GM12878 (cell line): ENCODE results near the gene HUS1B. TPM values are rescaled to one million over a fixed set of nuclear protein-coding genes. Genes with fewer than 3 reads are reported as not detected.

ENCODE experiments used
- ATAC-seq: fragments of 200-7000 bp; cut with Tn5 transposase; 3 replicates; pipeline ENCODE4 v1.9.1; 2020; ENCODE audit warnings: mild to moderate bottlenecking, moderate library complexity
- BruUV-seq: library from RNA; stranded (reverse); fragments of 400-500 nt; replicated peaks from 2 replicates; lab custom pipeline; 2021; lab: Mats Ljungman, UMichigan
- CTCF ChIA-PET: fragments of 300-600 bp; sonication (Branson Sonifier 250); formaldehyde crosslinking; extraction: SDS; loops from one replicate; lab custom pipeline; 2021; ENCODE audit warnings: inconsistent platforms; lab: Yijun Ruan, JAX
- POLR2A ChIA-PET: fragments of 350-600 bp; formaldehyde crosslinking; extraction: SDS; loops from one replicate; lab custom pipeline; 2021; ENCODE audit warnings: inconsistent platforms; lab: Charles Lee
- RAD21 ChIA-PET: fragments of 300-600 bp; sonication (Branson Sonifier 250); formaldehyde crosslinking; loops from one replicate; lab custom pipeline; 2023; ENCODE audit warnings: antibody characterized with exemption; ENCODE audit not compliant: unreplicated experiment; lab: Charles Lee
- SMC1A ChIA-PET: fragments of 300-600 bp; sonication (Branson Sonifier 250); formaldehyde crosslinking; loops from one replicate; lab custom pipeline; 2023; ENCODE audit not compliant: unreplicated experiment, uncharacterized antibody; lab: Charles Lee
- DNase-seq: peaks from one replicate; pipeline ENCODE4 v3.0.0-alpha.2; 2011; ENCODE audit warnings: low read depth, low spot score
- FAIRE-seq: peaks from 3 replicates; lab custom pipeline; 2011; peaks lifted over from hg19 to GRCh38; lab: Jason Lieb, UNC
- H2AFZ ChIP-seq: 2 replicates; pipeline ENCODE4 v1.6.0; 2011; ENCODE audit warnings: low read depth, low read length, control low read depth; ENCODE audit not compliant: control insufficient read depth
- H3K27ac ChIP-seq: 2 replicates; pipeline ENCODE4 v1.5.1; 2011; ENCODE audit warnings: control low read depth; ENCODE audit not compliant: control insufficient read depth, insufficient read depth
- H3K27me3 ChIP-seq, 2 experiments: replicated peaks in 1 of 2; 2 replicates each; pipeline versions ENCODE4 v1.6.0 to v1.6.1; 2011; ENCODE audit warnings: low read length in 1 of 2; ENCODE audit not compliant: control insufficient read depth in 2 of 2, insufficient read depth in 2 of 2
- H3K36me3 ChIP-seq, 2 experiments: 2 replicates each; pipeline ENCODE4 v1.5.1; 2011; ENCODE audit warnings: low read length in 1 of 2; ENCODE audit not compliant: control insufficient read depth in 2 of 2, insufficient read depth in 2 of 2
- H3K4me1 ChIP-seq: 2 replicates; pipeline ENCODE4 v1.6.1; 2011; ENCODE audit warnings: mild to moderate bottlenecking, low read length, moderate library complexity, mixed read lengths; ENCODE audit not compliant: control insufficient read depth, insufficient read depth
- H3K4me2 ChIP-seq: 2 replicates; pipeline ENCODE4 v1.6.0; 2011; ENCODE audit warnings: control low read depth; ENCODE audit not compliant: control insufficient read depth, insufficient read depth
- H3K4me3 ChIP-seq: fragments of 200-600 bp; sonication (generic); 2 replicates; pipeline ENCODE4 v1.5.1; 2016
- H3K79me2 ChIP-seq: 2 replicates; pipeline ENCODE4 v1.6.0; 2011; ENCODE audit warnings: low read length; ENCODE audit not compliant: control insufficient read depth, insufficient read depth
- H3K9ac ChIP-seq: 2 replicates; pipeline ENCODE4 v1.8.0; 2011; ENCODE audit warnings: low read length, control low read depth, mixed read lengths; ENCODE audit not compliant: control insufficient read depth, insufficient read depth
- H3K9me3 ChIP-seq: replicated peaks from 3 replicates; pipeline ENCODE4 v1.5.1; 2011; ENCODE audit warnings: mild to moderate bottlenecking, low read length; ENCODE audit not compliant: control insufficient read depth, insufficient read depth
- H4K20me1 ChIP-seq: 2 replicates; pipeline ENCODE4 v1.6.0; 2011; ENCODE audit not compliant: control insufficient read depth, insufficient read depth
- CREB1 ChIP-seq: IDR thresholded peaks from 2 replicates; pipeline ENCODE4 v1.6.1; 2012; ENCODE audit warnings: low read depth, mild to moderate bottlenecking, inconsistent platforms
- GABPA ChIP-seq: IDR thresholded peaks from 2 replicates; pipeline ENCODE4 v1.6.1; 2014; ENCODE audit warnings: antibody characterized with exemption, low read depth, mild to moderate bottlenecking, inconsistent platforms
- KLF5 ChIP-seq: fragments of 450-650 bp; IDR thresholded peaks from 2 replicates; pipeline ENCODE4 v1.6.1; 2014; ENCODE audit warnings: mild to moderate bottlenecking; ENCODE audit not compliant: partially characterized antibody
- MAX ChIP-seq: IDR thresholded peaks from 2 replicates; pipeline ENCODE4 v1.6.1; 2012; ENCODE audit warnings: low read depth, low read length, improper control_type of control experiment
- NBN ChIP-seq: fragments of 450-650 bp; IDR thresholded peaks from 2 replicates; pipeline ENCODE4 v1.6.1; 2016
- NR2C2 ChIP-seq: IDR thresholded peaks from 2 replicates; pipeline ENCODE4 v1.6.1; 2011; ENCODE audit warnings: borderline replicate concordance, low read depth; ENCODE audit not compliant: control insufficient read depth, insufficient read length
- POLR2A ChIP-seq: IDR thresholded peaks from 2 replicates; pipeline ENCODE4 v1.6.1; 2011; ENCODE audit warnings: low read depth, mild to moderate bottlenecking, low read length
- STAT1 ChIP-seq: fragments of 450-650 bp; conservative IDR thresholded peaks from 2 replicates; pipeline ENCODE4 v1.6.1; 2014; ENCODE audit warnings: antibody characterized with exemption, mild to moderate bottlenecking
- YBX1 ChIP-seq: fragments of 450-650 bp; IDR thresholded peaks from 2 replicates; pipeline ENCODE4 v1.6.1; 2016; ENCODE audit warnings: antibody characterized with exemption
- WGBS: methylation state at CpG from one replicate; pipeline ENCODE4 v1.1.6; 2016; ENCODE audit warnings: low lambda C conversion rate; ENCODE audit not compliant: insufficient replicate concordance, insufficient coverage; ENCODE audit errors: missing lambda C conversion rate; 5-methylcytosine and 5-hydroxymethylcytosine counted together
- in situ Hi-C: fragments of 300-500 bp; cut with MboI; formaldehyde crosslinking; loops from 9 replicates; pipeline ENCODE4 v1.14.3; 2018; ENCODE audit warnings: mixed read lengths
- intact Hi-C: fragments of 100-400 bp; cut with micrococcal nuclease; formaldehyde crosslinking; loops from one replicate; pipeline ENCODE4 v1.14.2; 2022; ENCODE audit not compliant: unreplicated experiment
- polyA plus RNA-seq, 11 experiments: library from polyadenylated mRNA; depleted of rRNA in 4 of 11; unstranded in 6 of 11; stranded (reverse) in 5 of 11; fragments of >200 nt; fragmentation: Nextera tagmentation in 4 of 11; fragmentation: Illumina TruSeq in 1 of 11; extraction: Ambion mirVana in 4 of 11; extraction: Trizol in 1 of 11; gene quantifications; 1 replicate in 1 of 11; 2 replicates in 10 of 11; pipeline versions ENCODE4 v1.2.1 to v1.2.3, GENCODE V29; 2011 to 2016; ENCODE audit warnings: inconsistent platforms in 2 of 11, missing spikeins in 2 of 11, low read depth in 1 of 11
- total RNA-seq, 4 experiments: library from RNA; depleted of rRNA in 3 of 4; stranded (reverse); fragments of >200 nt in 3 of 4; fragmentation: Illumina TruSeq in 1 of 4; extraction: Trizol in 1 of 4; gene quantifications; 2 replicates each; pipeline versions ENCODE4 v1.2.1 to v1.2.3, GENCODE V29; 2013 to 2021

HUS1B gene
- total and polyA plus RNA-seq, 10 of the 15 experiments (the other 5 are each of a cell fraction or from before 2014, with no cell fraction given): 0.11 to 1.3 (median 0.68) TPM; not detected in 3

DNA sequence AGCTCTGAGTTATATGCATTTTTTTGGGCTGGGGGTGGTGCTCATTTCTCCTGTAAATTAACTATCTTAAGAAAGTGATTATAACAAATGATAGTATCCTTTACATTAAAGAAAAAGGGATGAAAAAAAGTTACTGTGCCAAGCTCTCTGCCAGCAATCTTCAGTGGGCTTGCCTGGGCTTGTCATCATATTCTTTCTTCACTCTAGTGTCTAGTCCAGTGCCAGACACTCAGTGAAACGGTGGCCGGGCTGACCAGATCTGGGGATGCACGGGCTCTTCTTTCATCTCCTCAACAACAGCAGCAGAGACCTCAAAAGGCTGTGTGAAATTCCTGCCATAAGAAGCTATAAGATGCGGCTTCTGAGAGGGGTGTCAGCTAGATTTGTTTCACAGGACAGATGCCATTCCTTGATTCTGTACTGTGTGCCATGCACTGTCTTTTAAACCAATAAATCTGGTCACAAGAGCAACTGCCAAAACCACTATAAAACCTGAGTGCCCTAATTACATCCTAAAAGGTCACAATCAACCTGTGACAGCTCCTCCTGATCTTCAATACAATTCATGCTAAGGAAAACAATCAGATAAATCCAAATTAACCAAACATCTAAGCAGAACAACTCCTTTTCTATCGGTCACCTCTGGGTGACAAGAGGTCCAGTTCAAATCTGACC lies 23.9 kb upstream of the HUS1B start (continued):
- TF ChIP-seq MAX (no peak), CREB1 (no peak), NR2C2 (no peak)

DNA sequence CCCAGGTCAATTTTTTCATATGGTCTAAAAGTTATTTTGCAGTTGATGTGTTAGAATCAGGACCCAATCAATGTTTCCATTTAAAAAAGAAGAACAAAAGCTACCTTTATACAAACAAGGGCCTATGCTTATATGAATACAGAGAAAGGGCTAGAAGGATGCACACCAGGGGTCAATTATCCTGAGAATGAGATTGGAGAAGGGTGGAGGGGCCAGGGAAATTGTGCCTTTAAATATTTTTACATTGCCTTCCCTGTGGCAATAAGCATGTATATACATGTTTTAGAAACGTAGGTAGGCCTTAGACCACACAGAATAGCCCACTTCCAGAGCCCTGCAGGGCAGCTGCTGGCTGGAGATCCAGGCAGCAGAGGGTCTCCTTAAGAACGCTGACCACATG lies 23.4 kb upstream of the HUS1B start:
- H3K27me3 ChIP-seq: no peaks in the 10 kb centered on the region
- peaks cover 15% of the 10 kb centered on the region for H3K79me2 ChIP-seq
- H3K4me3 ChIP-seq: no peak overlapping the region
- POLR2A ChIA-PET: interaction anchor here (1.0 kb wide), 1 partner anchor 9 kb away, joined by 3 read pairs; no protein-coding TSS in a partner anchor
- H3K4me1 ChIP-seq: peaks cover 8% of the 10 kb centered on the region
- no peak overlapping the region for H2AFZ ChIP-seq
- SMC1A ChIA-PET: interaction anchor here (0.8 to 1.2 kb wide), 4 partner anchors 9 to 31 kb away, joined by 3 read pairs; no protein-coding TSS in a partner anchor
- intact Hi-C loops: no loop called here
- DNase-seq (no peak), FAIRE-seq (no peak)
- CTCF ChIA-PET: interaction anchor here (1.2 to 2.1 kb wide), 3 partner anchors 9 to 87 kb away, joined by 3 to 6 read pairs (median 3); no protein-coding TSS in a partner anchor
- TF ChIP-seq KLF5 (no peak), NBN (no peak), STAT1 (no peak), YBX1 (no peak), POLR2A (no peak), GABPA (no peak)
- TF ChIP-seq, all 136 proteins: peak for 0
- RAD21 ChIA-PET: no interaction called here
- peaks cover 0 to 4% of the 10 kb centered on the region in 2 experiments; a peak in 1 of 4 replicates for H3K36me3 ChIP-seq
- no peak overlapping the region for H3K27ac ChIP-seq
- in situ Hi-C loops: no loop called here
- no peak overlapping the region for H3K4me2 ChIP-seq
- no peaks in the 10 kb centered on the region for H4K20me1 ChIP-seq
- no peak for ATAC-seq
- whole genome bisulfite sequencing: 100% methylated on average over 2 of the region's 2 CpGs
- no peaks in the 10 kb centered on the region for H3K9me3 ChIP-seq
- no TSS peak for BruUV-seq
- no peak overlapping the region for H3K9ac ChIP-seq
